ENCODE data around the gene KLHL6. TPM values are rescaled to one million over a fixed set of nuclear protein-coding genes. Genes with fewer than 3 reads are reported as not detected.

The KLHL6 gene
- total RNA-seq, 1 experiment from 2014 or later: 0.03 TPM

DNA sequence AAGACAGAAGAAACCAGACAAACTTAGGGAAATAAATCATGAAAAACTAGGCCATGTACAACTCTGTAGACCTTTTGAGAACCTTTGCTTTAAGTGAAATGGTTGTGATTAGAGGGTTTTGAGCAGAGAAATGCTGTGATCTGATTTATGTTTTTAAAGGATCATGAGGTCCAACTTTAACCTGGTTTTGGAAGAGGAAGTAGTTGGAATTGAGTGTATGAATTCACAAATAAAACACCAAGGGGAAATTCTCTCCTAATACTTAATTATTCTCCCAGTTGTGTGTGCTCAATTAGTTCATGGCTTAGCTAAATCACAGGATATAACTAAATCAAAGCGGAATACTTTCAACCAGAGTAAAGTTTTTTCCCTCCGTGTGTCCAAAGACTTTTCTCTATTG lies 81.5 kb downstream of the KLHL6 start:
- intact Hi-C loops (cut with micrococcal nuclease; ENCODE audit: unreplicated experiment): no loop called here
- ATAC-seq: no peak
- TF ChIP-seq TCF7L2 (IDR thresholded peaks at IDR 0.05; ENCODE audit: low read depth, low read length): no peak
- no peak for TF ChIP-seq SIN3A (IDR thresholded peaks at IDR 0.05; ENCODE audit: borderline replicate concordance, insufficient read depth, low read depth, low read length)
- TF ChIP-seq, protein P1, sequence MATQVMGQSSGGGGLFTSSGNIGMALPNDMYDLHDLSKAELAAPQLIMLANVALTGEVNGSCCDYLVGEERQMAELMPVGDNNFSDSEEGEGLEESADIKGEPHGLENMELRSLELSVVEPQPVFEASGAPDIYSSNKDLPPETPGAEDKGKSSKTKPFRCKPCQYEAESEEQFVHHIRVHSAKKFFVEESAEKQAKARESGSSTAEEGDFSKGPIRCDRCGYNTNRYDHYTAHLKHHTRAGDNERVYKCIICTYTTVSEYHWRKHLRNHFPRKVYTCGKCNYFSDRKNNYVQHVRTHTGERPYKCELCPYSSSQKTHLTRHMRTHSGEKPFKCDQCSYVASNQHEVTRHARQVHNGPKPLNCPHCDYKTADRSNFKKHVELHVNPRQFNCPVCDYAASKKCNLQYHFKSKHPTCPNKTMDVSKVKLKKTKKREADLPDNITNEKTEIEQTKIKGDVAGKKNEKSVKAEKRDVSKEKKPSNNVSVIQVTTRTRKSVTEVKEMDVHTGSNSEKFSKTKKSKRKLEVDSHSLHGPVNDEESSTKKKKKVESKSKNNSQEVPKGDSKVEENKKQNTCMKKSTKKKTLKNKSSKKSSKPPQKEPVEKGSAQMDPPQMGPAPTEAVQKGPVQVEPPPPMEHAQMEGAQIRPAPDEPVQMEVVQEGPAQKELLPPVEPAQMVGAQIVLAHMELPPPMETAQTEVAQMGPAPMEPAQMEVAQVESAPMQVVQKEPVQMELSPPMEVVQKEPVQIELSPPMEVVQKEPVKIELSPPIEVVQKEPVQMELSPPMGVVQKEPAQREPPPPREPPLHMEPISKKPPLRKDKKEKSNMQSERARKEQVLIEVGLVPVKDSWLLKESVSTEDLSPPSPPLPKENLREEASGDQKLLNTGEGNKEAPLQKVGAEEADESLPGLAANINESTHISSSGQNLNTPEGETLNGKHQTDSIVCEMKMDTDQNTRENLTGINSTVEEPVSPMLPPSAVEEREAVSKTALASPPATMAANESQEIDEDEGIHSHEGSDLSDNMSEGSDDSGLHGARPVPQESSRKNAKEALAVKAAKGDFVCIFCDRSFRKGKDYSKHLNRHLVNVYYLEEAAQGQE (IDR thresholded peaks at IDR 0.05; ENCODE audit: insufficient read depth in 1 of 2, low read depth in 2 of 2, low read length in 1 of 2): no peak
- TF ChIP-seq, protein P2, sequence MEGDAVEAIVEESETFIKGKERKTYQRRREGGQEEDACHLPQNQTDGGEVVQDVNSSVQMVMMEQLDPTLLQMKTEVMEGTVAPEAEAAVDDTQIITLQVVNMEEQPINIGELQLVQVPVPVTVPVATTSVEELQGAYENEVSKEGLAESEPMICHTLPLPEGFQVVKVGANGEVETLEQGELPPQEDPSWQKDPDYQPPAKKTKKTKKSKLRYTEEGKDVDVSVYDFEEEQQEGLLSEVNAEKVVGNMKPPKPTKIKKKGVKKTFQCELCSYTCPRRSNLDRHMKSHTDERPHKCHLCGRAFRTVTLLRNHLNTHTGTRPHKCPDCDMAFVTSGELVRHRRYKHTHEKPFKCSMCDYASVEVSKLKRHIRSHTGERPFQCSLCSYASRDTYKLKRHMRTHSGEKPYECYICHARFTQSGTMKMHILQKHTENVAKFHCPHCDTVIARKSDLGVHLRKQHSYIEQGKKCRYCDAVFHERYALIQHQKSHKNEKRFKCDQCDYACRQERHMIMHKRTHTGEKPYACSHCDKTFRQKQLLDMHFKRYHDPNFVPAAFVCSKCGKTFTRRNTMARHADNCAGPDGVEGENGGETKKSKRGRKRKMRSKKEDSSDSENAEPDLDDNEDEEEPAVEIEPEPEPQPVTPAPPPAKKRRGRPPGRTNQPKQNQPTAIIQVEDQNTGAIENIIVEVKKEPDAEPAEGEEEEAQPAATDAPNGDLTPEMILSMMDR (IDR thresholded peaks at IDR 0.05): no peak
- TF ChIP-seq POLR2AphosphoS5 (IDR thresholded peaks at IDR 0.05; ENCODE audit: low read depth, low read length): no peak

DNA sequence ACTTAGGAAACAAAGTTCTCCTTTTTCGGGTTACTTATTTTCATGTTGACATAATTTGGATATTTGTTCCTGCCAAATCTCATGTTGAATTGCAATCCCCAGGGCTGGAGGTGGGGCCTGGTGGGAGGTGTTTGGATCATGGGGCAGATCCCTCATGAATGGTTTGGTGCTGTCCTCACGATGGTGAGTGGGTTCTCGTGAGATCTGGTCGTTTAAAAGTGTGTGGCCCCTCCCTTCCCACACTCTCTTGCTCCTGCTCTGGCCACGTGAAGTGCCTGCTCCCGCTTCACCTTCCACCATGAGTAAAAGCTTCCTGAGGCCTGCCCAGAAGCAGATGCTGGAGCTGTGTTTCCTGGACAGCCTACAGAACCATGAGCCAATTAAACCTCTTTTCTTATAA lies 83.4 kb downstream of the KLHL6 start:
- no peak overlapping the region for H3K4me3 ChIP-seq (ENCODE audit: low read depth in 2 of 2, low read length in 2 of 2)
- in situ Hi-C loops (cut with HindIII; ENCODE audit: low pct_unique_long_range_greater_than_20kb, low sequenced_read_pairs): no loop called here
- BruUV-seq (replicated peaks): no TSS peak
- ChIA-PET CTCF (no interaction called here), POLR2A (no interaction called here)
- peaks cover 4% of the 10 kb centered on the region; the same call in 1 of the 2 replicates for H3K4me1 ChIP-seq (ENCODE audit: control insufficient read depth, insufficient read depth, low read length)
- TF ChIP-seq SIN3A (IDR thresholded peaks at IDR 0.05; ENCODE audit: borderline replicate concordance, insufficient read depth, low read depth, low read length): no peak
- TF ChIP-seq, protein P2 (IDR thresholded peaks at IDR 0.05): no peak
- TF ChIP-seq, protein P1 (IDR thresholded peaks at IDR 0.05; ENCODE audit: insufficient read depth in 1 of 2, low read depth in 2 of 2, low read length in 1 of 2): no peak
- H3K9me3 ChIP-seq (ENCODE audit: control insufficient read depth, insufficient read depth, low read depth, low read length): no peaks in the 10 kb centered on the region
- intact Hi-C loops (cut with micrococcal nuclease; ENCODE audit: unreplicated experiment): no loop called here
- H3K27me3 ChIP-seq (ENCODE audit: control insufficient read depth, insufficient read depth, low read length): peaks cover 6% of the 10 kb centered on the region; the same call in 1 of the 2 replicates
- H3K36me3 ChIP-seq (ENCODE audit: control insufficient read depth, insufficient read depth, low read length): no peaks in the 10 kb centered on the region
- DNase-seq (ENCODE audit: low read depth, low spot score): no peak
- no peak overlapping the region for H3K27ac ChIP-seq (ENCODE audit: low read length)
- ATAC-seq: no peak

More for the DNA sequence above, 81.5 kb downstream of the KLHL6 start:
- in situ Hi-C loops (cut with HindIII; ENCODE audit: low pct_unique_long_range_greater_than_20kb, low sequenced_read_pairs): no loop called here
- no peak for DNase-seq (ENCODE audit: low read depth, low spot score)
- Histone ChIP-seq H3K4me3 (ENCODE audit: low read depth in 2 of 2, low read length in 2 of 2) (no peak overlapping the region), H3K27me3 (ENCODE audit: control insufficient read depth, insufficient read depth, low read length) (peaks cover 6% of the 10 kb centered on the region; the same call in 1 of the 2 replicates), H3K36me3 (ENCODE audit: control insufficient read depth, insufficient read depth, low read length) (no peaks in the 10 kb centered on the region), H3K4me1 (ENCODE audit: control insufficient read depth, insufficient read depth, low read length) (peaks cover 4% of the 10 kb centered on the region; the same call in 1 of the 2 replicates), H3K27ac (ENCODE audit: low read length) (no peak overlapping the region), H3K9me3 (ENCODE audit: control insufficient read depth, insufficient read depth, low read depth, low read length) (no peaks in the 10 kb centered on the region)
- BruUV-seq (replicated peaks): no TSS peak
- CTCF ChIA-PET: interaction anchor here (1.0 kb wide), 1 partner anchor 293 kb away, joined by 3 read pairs; no protein-coding TSS in a partner anchor
- POLR2A ChIA-PET: interaction anchor here (0.6 kb wide), 1 partner anchor 47 kb away, joined by 10 read pairs; no protein-coding TSS in a partner anchor
